NOMO-1 treated with DMSO at 0.1 percent for 48 hours (cell line): Measurements from ENCODE around the gene MOCS1.
A peak's percentile ranks its signal among the peaks of the same experiment; 100 is the strongest.

Experiments
- DNase-seq: peaks from one replicate; lab custom pipeline; 2025; ENCODE audit not compliant: unreplicated experiment; lab: John Stamatoyannopoulos, UW

Gene MOCS1

DNA sequence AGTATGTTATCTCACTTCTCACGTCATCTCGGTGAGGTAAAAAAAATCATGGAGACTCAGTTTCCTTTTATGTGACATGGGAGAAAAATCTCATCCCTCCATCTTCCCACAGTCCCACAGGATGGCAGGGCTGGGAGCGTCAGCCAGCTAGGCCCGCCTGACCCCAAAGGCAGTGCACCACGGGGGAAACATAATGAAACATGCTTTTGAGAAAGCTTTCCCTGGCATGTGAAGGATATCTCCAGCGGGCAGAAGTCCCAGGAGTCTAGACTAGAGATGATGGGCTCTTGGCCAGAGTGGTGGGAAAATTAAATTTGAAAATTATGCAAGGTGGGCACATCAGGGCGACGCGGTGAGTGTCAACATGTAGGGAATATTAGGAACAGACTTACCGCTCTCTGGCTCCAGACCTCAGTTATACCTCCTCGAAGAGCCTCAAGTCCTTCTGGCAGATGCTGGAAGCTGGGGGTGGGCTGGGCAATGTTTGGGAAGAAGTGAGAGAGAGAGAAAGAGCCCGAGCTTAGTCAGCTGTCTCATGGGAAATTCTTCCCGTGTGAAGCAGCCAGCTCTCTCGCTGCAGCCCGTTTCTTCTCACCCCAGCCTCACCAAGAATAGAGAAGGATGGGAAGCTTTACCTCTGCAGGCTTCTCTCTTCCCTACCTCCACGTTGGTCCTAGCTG, 52.3 kb downstream of the MOCS1 start:
- DNase-seq, result no peak

DNA sequence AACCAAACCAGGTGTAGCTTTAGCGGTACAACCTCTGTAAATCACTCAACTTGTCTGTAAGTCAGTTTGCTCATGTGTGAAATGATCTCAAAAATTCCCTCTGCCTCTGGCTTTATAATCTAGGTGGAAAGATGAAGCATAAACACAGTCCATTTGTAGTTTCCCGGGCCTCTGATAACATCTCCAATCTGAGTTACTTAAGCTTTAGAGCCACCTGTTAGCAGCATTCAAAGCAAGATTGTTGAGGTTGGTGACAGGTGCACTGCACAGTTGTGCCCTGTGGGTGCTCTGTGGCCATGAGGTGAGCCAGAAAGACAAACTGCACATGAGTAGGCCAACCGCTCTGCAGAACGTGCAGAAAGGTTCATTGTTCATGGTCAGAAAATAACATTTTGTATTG, 53.7 kb downstream of the MOCS1 start:
- DNase-seq, result no peak

DNA sequence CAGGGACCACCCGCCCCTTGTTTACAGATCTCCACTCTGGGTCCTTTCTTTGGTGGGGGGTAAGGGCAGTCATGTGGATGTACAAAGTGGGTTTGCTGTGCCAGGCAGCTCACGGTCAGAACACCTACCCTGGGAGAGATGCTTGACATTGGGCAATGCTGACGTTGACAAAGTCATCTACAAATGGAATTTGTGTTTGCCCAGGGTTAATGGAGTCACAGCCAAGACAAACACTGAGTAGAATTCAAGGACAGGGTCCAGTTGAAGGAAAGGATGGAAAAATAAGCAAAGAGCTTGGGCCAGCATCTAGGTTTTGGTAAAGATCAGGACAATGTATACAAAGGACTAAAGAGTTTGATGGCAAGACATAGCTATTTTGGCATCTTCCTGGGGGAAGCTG, 54.7 kb downstream of the MOCS1 start:
- no peak for DNase-seq

DNA sequence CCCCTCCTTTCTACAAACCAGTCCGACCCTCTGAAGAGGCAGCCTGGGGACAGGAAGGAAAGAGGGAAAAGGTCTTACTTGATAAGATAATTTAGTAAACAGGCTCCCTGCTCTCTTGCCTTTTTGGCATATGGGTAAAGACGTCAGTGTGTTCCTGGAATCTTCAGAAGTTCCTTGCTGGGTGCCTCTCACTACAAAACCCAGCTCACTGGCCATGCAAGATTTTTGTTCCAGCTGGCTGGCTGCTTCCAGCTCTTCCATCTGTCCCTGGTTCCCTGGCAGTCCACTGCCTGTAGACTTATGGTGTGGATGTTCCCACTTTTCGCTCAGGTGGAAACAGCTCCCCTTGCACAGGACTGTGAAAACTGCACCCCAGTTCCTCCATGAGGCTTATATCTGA, 57.4 kb downstream of the MOCS1 start:
- no peak for DNase-seq

GRCh38 chr6:39876111-39876510, 58.2 kb downstream of the MOCS1 start:
- no peak for DNase-seq

GRCh38 chr6:39873439-39873838, 60.8 kb downstream of the MOCS1 start:
- DNase-seq, result no peak

- no peak for DNase-seq
Observed at GRCh38 chr6:39870950-39871349, 63.3 kb downstream of the MOCS1 start.

- DNase-seq, result no peak
Observed at GRCh38 chr6:39867592-39867991, 66.7 kb downstream of the MOCS1 start.

GRCh38 chr6:39865011-39865888, 69.0 kb downstream of the MOCS1 start:
- DNase-seq, result peak; percentile 14

DNA sequence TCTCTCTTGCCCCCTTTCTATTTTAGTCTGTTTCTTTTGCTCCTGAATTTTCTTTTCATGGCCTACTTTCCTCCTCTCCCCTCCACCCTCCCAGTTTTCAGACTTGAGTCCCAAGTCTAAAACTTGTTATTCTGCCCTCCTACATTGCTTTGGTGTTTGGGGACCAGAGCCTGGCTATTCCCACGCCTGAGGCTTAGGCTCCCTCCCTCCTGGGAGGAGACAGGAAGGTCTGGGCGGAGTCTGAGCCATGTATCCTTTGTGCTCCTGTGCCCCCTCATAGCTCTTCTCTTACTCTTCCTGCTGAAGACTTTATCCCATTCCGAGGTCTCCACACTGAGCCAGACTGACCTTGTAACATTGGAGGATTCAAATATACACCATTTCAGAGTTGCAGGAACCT, 72.6 kb downstream of the MOCS1 start:
- no peak for DNase-seq

- DNase-seq, result no peak
Observed at GRCh38 chr6:39859025-39859424, 75.2 kb downstream of the MOCS1 start.

GRCh38 chr6:39855356-39855995, 78.8 kb downstream of the MOCS1 start:
- no peak for DNase-seq
